Measurements from ENCODE around the gene AP1B1. TPM values are rescaled to one million over a fixed set of nuclear protein-coding genes. Genes with fewer than 3 reads are reported as not detected.

The AP1B1 gene
- total and polyA plus RNA-seq, 2 of the 8 experiments (the other 6 are each of a cell fraction or from before 2014, with no cell fraction given), result 64.2 to 86.8 TPM

DNA sequence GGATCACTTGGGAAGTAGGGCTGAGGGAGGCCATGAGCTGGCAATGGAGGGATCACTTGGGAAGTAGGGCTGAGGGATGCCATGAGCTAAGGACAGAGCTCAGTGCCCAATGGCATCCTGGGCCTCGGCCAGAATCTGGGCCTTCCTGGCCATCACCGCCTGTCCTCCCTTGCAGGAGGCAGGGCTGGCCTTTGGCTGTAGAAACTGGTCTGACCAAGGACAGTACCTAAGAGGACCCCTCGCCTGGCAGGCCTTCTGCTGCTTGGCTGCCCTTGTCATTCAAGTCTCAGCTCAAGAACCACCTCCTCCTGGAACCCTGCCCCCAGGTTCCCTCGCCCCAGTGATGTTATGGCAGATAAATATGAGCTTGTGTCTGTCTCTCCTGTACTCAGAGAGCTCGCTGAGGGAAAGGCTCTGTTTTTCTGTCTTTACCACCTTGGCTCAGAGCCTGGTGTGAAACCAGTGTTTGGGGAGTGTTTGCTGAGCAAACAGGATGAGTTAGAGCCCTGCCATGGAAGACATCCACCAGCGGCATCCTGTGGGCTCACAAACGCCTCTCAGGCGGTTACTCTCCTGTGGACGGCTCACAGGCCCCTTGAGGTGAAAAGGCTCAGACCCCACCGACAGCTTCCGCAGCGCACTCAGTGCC is 53.5 kb downstream of the AP1B1 start:
- H3K79me1 ChIP-seq (ENCODE audit: low read depth, low read length), result no peaks in the 10 kb centered on the region
- no peak overlapping the region for H3K4ac ChIP-seq (replicated peaks; ENCODE audit: insufficient read length, low read depth, low read length)
- DNase-seq (ENCODE audit: low read depth in 1 of 2, low spot score in 2 of 2) (no peak), FAIRE-seq (no peak)
- H3K23me2 ChIP-seq (ENCODE audit: low read depth, low read length), result no peaks in the 10 kb centered on the region
- WGBS, 2 experiments (ENCODE audit: extremely low coverage in 1 of 2, insufficient coverage in 1 of 2, insufficient read length in 1 of 2, insufficient replicate concordance in 2 of 2, low coverage in 1 of 2, low lambda C conversion rate in 2 of 2, missing lambda C conversion rate in 1 of 2), result 93% methylated on average over 12 of the region's 12 CpGs; no CpG with 5 or more reads in 1 of the 2 experiments
- ChIA-PET CTCF (ENCODE audit: partially characterized antibody) (interaction anchor here (1.9 kb wide), 1 partner anchor 15 kb away, joined by 5 read pairs; no protein-coding TSS in a partner anchor), POLR2A (ENCODE audit: partially characterized antibody) (no interaction called here)
- no peaks in the 10 kb centered on the region for H3K79me2 ChIP-seq (ENCODE audit: control insufficient read depth in 1 of 2, insufficient read depth in 2 of 2, low read length in 2 of 2)
- no peak overlapping the region for H2AFZ ChIP-seq (ENCODE audit: low read length)
- H2BK12ac ChIP-seq (ENCODE audit: low read depth, low read length), result no peak overlapping the region
- H2BK5ac ChIP-seq (ENCODE audit: low read depth, low read length), result no peak overlapping the region
- H3K23ac ChIP-seq (ENCODE audit: insufficient read length), result no peak overlapping the region
- H3K27ac ChIP-seq (ENCODE audit: low read depth, low read length), result no peak overlapping the region
- H4K5ac ChIP-seq (ENCODE audit: insufficient read length, low read depth, low read length), result no peak overlapping the region
- no peak overlapping the region for H2AK5ac ChIP-seq (ENCODE audit: low read depth, low read length)
- no peak overlapping the region for H3K14ac ChIP-seq (ENCODE audit: insufficient read length)
- H3K4me3 ChIP-seq (ENCODE audit: extremely low read depth in 1 of 4, insufficient read depth in 2 of 4, low read depth in 3 of 4, low read length in 4 of 4), result no peak overlapping the region
- no peak overlapping the region for H3K56ac ChIP-seq (replicated peaks; ENCODE audit: insufficient read length, low read depth, low read length)
- H3K4me2 ChIP-seq (ENCODE audit: insufficient read depth in 1 of 2, low read depth in 2 of 2, low read length in 2 of 2), result no peak overlapping the region
- no peak overlapping the region for H2BK120ac ChIP-seq (replicated peaks; ENCODE audit: low read depth, low read length)
- H3K9me3 ChIP-seq (ENCODE audit: insufficient read depth in 2 of 2, low read depth in 1 of 2, low read length in 1 of 2), result no peaks in the 10 kb centered on the region
- H3K9ac ChIP-seq (replicated peaks in 1 of 4; ENCODE audit: extremely low read depth in 1 of 4, low read depth in 3 of 4, low read length in 3 of 4), result no peak overlapping the region
- H4K91ac ChIP-seq (replicated peaks; ENCODE audit: insufficient read length, low read length), result no peak overlapping the region
- H3K36me3 ChIP-seq (ENCODE audit: control insufficient read depth in 2 of 4, insufficient read depth in 4 of 4, low read length in 3 of 4), result peaks cover 10 to 26% (median 20%) of the 10 kb centered on the region in 4 experiments; a peak in 7 of 8 replicates
- no peak overlapping the region; the same call in 1 of the 2 replicates for H4K8ac ChIP-seq (ENCODE audit: extremely low read depth, insufficient read depth, low read length)
- no peak overlapping the region for H3K18ac ChIP-seq (ENCODE audit: extremely low read depth, low read length)
- H2BK20ac ChIP-seq (ENCODE audit: low read length), result no peak overlapping the region
- no peaks in the 10 kb centered on the region; a peak in 1 of 7 replicates for H3K4me1 ChIP-seq (replicated peaks in 1 of 4; ENCODE audit: control insufficient read depth in 3 of 4, insufficient read depth in 4 of 4, low read length in 3 of 4)
- H2BK15ac ChIP-seq (ENCODE audit: low read length), result no peak overlapping the region
- H3K27me3 ChIP-seq (replicated peaks in 1 of 4; ENCODE audit: control insufficient read depth in 3 of 4, extremely low read depth in 1 of 4, insufficient read depth in 3 of 4, low read length in 3 of 4), result no peaks in the 10 kb centered on the region
- H4K20me1 ChIP-seq (replicated peaks in 1 of 2; ENCODE audit: control insufficient read depth in 1 of 2, insufficient read depth in 2 of 2, low read length in 2 of 2), result peaks cover 3 to 8% of the 10 kb centered on the region in 2 experiments
- TF ChIP-seq NRF1 (IDR thresholded peaks at IDR 0.05; ENCODE audit: low read depth, low read length), result no peak
- TF ChIP-seq SIN3A (conservative IDR thresholded peaks at IDR 0.05 in 1 of 2, IDR thresholded peaks at IDR 0.05 in 1 of 2; ENCODE audit: low read depth in 1 of 2, low read length in 2 of 2), result no peak
- TF ChIP-seq SP4 (IDR thresholded peaks at IDR 0.05; ENCODE audit: low read length), result no peak
- no peak for TF ChIP-seq TAF7 (optimal IDR thresholded peaks at IDR 0.05; ENCODE audit: borderline replicate concordance, low read depth, low read length)
- TF ChIP-seq YY1 (IDR thresholded peaks at IDR 0.05; ENCODE audit: low read depth, low read length), result no peak
- TF ChIP-seq E2F6 (IDR thresholded peaks at IDR 0.05), result no peak
- TF ChIP-seq SIRT6 (IDR thresholded peaks at IDR 0.05; ENCODE audit: low read length), result no peak
- TF ChIP-seq SUZ12 (IDR thresholded peaks at IDR 0.05; ENCODE audit: low read length), result no peak
- TF ChIP-seq SRF (IDR thresholded peaks at IDR 0.05; ENCODE audit: low read depth, low read length), result no peak
- TF ChIP-seq TCF12 (IDR thresholded peaks at IDR 0.05; ENCODE audit: low read depth, low read length), result no peak
- no peak for TF ChIP-seq KDM1A (IDR thresholded peaks at IDR 0.05; ENCODE audit: borderline replicate concordance, low read length)
- TF ChIP-seq HDAC6 (IDR thresholded peaks at IDR 0.05; ENCODE audit: low read depth, low read length), result no peak
- TF ChIP-seq EZH2 (IDR thresholded peaks at IDR 0.05; ENCODE audit: low read depth, low read length, severe bottlenecking), result no peak

Data from H1 (cell line).